A673 (cell line): ENCODE data around the gene NLRP3. TPM values are rescaled to one million over a fixed set of nuclear protein-coding genes. Genes with fewer than 3 reads are reported as not detected.
"Not testable (repeated sequence)": the region's sequence is repeated elsewhere in the genome, so short reads cannot be mapped to it uniquely, and the experiment has no call there.

Experiments used
- BruUV-seq: library from RNA; stranded (reverse); fragments of 400-500 nt; replicated peaks from 2 replicates; lab custom pipeline; 2021; lab: Mats Ljungman, UMichigan
- CTCF ChIA-PET: fragments of 300-600 bp; sonication (Branson Sonifier 250); formaldehyde crosslinking; loops from one replicate; lab custom pipeline; 2022; ENCODE audit warnings: antibody characterized with exemption; lab: Charles Lee
- POLR2A ChIA-PET: fragments of 300-600 bp; sonication (Branson Sonifier 250); formaldehyde crosslinking; loops from one replicate; lab custom pipeline; 2022; ENCODE audit warnings: antibody characterized with exemption; ENCODE audit not compliant: low non-redundant PET; lab: Charles Lee
- DNase-seq: peaks from one replicate; pipeline ENCODE4 v3.0.0-alpha.2; 2015; ENCODE audit warnings: low spot score
- H3K27ac ChIP-seq: fragments of 200-600 bp; sonication (generic); 2 replicates; pipeline ENCODE4 v1.5.1; 2016; ENCODE audit warnings: mixed run types, low read depth, mild to moderate bottlenecking, mixed read lengths, antibody characterized with exemption, low read length; ENCODE audit not compliant: poor library complexity, severe bottlenecking
- H3K27me3 ChIP-seq: fragments of 200-600 bp; sonication (generic); replicated peaks from 2 replicates; pipeline ENCODE4 v1.6.1; 2017; ENCODE audit warnings: mixed run types, low read depth, mild to moderate bottlenecking, mixed read lengths, antibody characterized with exemption, low read length; ENCODE audit not compliant: insufficient read depth, poor library complexity
- H3K36me3 ChIP-seq: fragments of 200-600 bp; sonication (generic); 2 replicates; pipeline ENCODE4 v1.6.1; 2016; ENCODE audit warnings: mixed run types, mild to moderate bottlenecking, mixed read lengths, antibody characterized with exemption, low read length; ENCODE audit not compliant: insufficient read depth, poor library complexity, severe bottlenecking
- H3K4me1 ChIP-seq: fragments of 200-600 bp; sonication (generic); 2 replicates; pipeline ENCODE4 v1.6.1; 2017; ENCODE audit warnings: mixed run types, mild to moderate bottlenecking, mixed read lengths, antibody characterized with exemption, low read length; ENCODE audit not compliant: insufficient read depth, poor library complexity, severe bottlenecking
- H3K4me3 ChIP-seq: fragments of 200-600 bp; sonication (generic); 2 replicates; pipeline ENCODE4 v1.5.1; 2016; ENCODE audit warnings: low read depth, mixed run types, mild to moderate bottlenecking, mixed read lengths, low read length; ENCODE audit not compliant: poor library complexity, severe bottlenecking
- H3K9me3 ChIP-seq: fragments of 200-600 bp; sonication (generic); 2 replicates; pipeline ENCODE4 v1.6.1; 2016; ENCODE audit warnings: mixed run types, low read depth, mild to moderate bottlenecking, mixed read lengths, antibody characterized with exemption, low read length; ENCODE audit not compliant: poor library complexity, severe bottlenecking
- CTCF ChIP-seq: fragments of 300-800, 200-600 bp; sonication (generic); conservative IDR thresholded peaks from 2 replicates; pipeline ENCODE4 v1.5.1; 2017; ENCODE audit warnings: low read depth, mild to moderate bottlenecking, antibody characterized with exemption, low read length, moderate library complexity, mixed read lengths
- EZH2 ChIP-seq: fragments of 200-600 bp; sonication (generic); IDR thresholded peaks from 2 replicates; pipeline ENCODE4 v1.6.1; 2017; ENCODE audit warnings: borderline replicate concordance, low read depth, mild to moderate bottlenecking, mixed read lengths, antibody characterized with exemption, low read length; ENCODE audit not compliant: poor library complexity, severe bottlenecking
- intact Hi-C: fragments of 100-400 bp; cut with micrococcal nuclease; formaldehyde crosslinking; loops from one replicate; pipeline ENCODE4 v1.10.0; 2022; ENCODE audit not compliant: unreplicated experiment
- total RNA-seq: library from RNA; stranded (reverse); gene quantifications from 2 replicates; pipeline ENCODE4 v1.2.3, GENCODE V29; 2021

NLRP3 gene
- total RNA-seq, 1 experiment from 2014 or later = not detected

DNA sequence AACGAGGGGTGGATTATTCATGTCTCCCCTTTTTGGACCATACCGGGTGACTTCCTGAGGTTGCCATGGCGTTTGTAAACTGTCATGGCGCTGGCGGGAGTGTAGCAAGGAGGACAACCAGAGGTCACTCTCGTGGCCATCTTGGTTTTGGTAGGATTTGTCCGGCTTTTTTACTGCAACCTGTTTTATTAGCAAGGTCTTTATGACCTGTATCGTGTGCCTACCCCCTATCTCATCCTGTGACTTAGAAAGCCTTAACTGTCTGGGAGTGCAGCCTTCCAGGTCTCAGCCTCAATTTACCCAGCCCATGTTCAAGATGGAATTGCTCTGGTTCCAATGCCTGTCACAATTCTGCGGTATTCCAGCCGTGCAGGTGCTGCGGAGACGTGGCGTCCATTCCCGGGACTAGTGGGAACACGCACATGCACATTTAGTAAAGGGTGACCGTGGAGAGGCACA, 44.1 kb upstream of the NLRP3 start:
- DNase-seq = no peak
- TF ChIP-seq CTCF (no peak), EZH2 (no peak)
- no peak overlapping the region for H3K27ac ChIP-seq
- intact Hi-C loops = loop anchor here (2.0 kb wide), 1 partner anchor 115 kb away; no protein-coding TSS in a partner anchor
- H3K36me3 ChIP-seq = no peaks in the 10 kb centered on the region
- no peaks in the 10 kb centered on the region for H3K9me3 ChIP-seq
- ChIA-PET POLR2A (no interaction called here), CTCF (no interaction called here)
- BruUV-seq = no TSS peak
- no peaks in the 10 kb centered on the region for H3K27me3 ChIP-seq
- H3K4me1 ChIP-seq = peaks cover 5% of the 10 kb centered on the region
- no peak overlapping the region for H3K4me3 ChIP-seq

- ChIA-PET CTCF (interaction anchor here (0.6 to 0.7 kb wide), 3 partner anchors 31 to 847 kb away, joined by 3 to 11 read pairs (median 3); no protein-coding TSS in a partner anchor), POLR2A (no interaction called here)
- BruUV-seq = no TSS peak
- H3K36me3 ChIP-seq = no peaks in the 10 kb centered on the region
- H3K27ac ChIP-seq = no peak overlapping the region
- no peaks in the 10 kb centered on the region for H3K9me3 ChIP-seq
- H3K27me3 ChIP-seq = no peaks in the 10 kb centered on the region
- peak; percentile 59 for TF ChIP-seq CTCF
- TF ChIP-seq EZH2 = no peak
- peaks cover 7% of the 10 kb centered on the region for H3K4me1 ChIP-seq
- peak overlapping the region; percentile 28 for H3K4me3 ChIP-seq
- peak; percentile 70 for DNase-seq
- intact Hi-C loops = loop anchor here (2.0 kb wide), 1 partner anchor 113 kb away; no protein-coding TSS in a partner anchor
Observed at GRCh38 chr1:247373721-247374141, 42.2 kb upstream of the NLRP3 start.

- BruUV-seq, H3K4me3 ChIP-seq, H3K36me3 ChIP-seq, H3K27me3 ChIP-seq, H3K4me1 ChIP-seq, DNase-seq, intact Hi-C loops, H3K9me3 ChIP-seq, H3K27ac ChIP-seq: not testable (repeated sequence)
- CTCF ChIA-PET = interaction anchor here (0.7 kb wide), 1 partner anchor 23 kb away, joined by 3 read pairs; no protein-coding TSS in a partner anchor
- POLR2A ChIA-PET = interaction anchor here (0.6 kb wide), 1 partner anchor 201 kb away, joined by 3 read pairs; no protein-coding TSS in a partner anchor
Observed at GRCh38 chr1:247374651-247375334, 41.2 kb upstream of the NLRP3 start.
